NT2/D1 (cell line): ENCODE results near the gene CD2BP2.
A peak's percentile ranks its signal among the peaks of the same experiment; 100 is the strongest.

ENCODE experiments used
- DNase-seq: peaks from one replicate; pipeline ENCODE4 v3.0.0-alpha.2; 2011; ENCODE audit warnings: low read depth, low spot score
- H3K27me3 ChIP-seq: 2 replicates; pipeline ENCODE4 v1.6.0; 2011; ENCODE audit warnings: mild to moderate bottlenecking; ENCODE audit not compliant: insufficient read length, insufficient read depth
- H3K36me3 ChIP-seq: 2 replicates; pipeline ENCODE4 v1.6.1; 2011; ENCODE audit warnings: mild to moderate bottlenecking, low read length, mixed read lengths; ENCODE audit not compliant: insufficient read depth, insufficient read length
- H3K4me1 ChIP-seq: 2 replicates; pipeline ENCODE4 v1.5.1; 2011; ENCODE audit not compliant: insufficient read depth, insufficient read length
- H3K4me3 ChIP-seq: 2 replicates; pipeline ENCODE4 v1.5.1; 2011; ENCODE audit warnings: low read depth; ENCODE audit not compliant: insufficient read length
- H3K9ac ChIP-seq: 2 replicates; pipeline ENCODE4 v1.6.0; 2011; ENCODE audit warnings: low read depth; ENCODE audit not compliant: insufficient read length
- H3K9me3 ChIP-seq: 2 replicates; pipeline ENCODE4 v1.5.1; 2011; ENCODE audit warnings: mild to moderate bottlenecking, low read length; ENCODE audit not compliant: insufficient read depth
- SUZ12 ChIP-seq: IDR thresholded peaks from 2 replicates; pipeline ENCODE4 v1.6.1; 2011; ENCODE audit not compliant: insufficient read length, insufficient read depth; ENCODE audit errors: extremely low read depth
- YY1 ChIP-seq: IDR thresholded peaks from 2 replicates; pipeline ENCODE4 v1.6.1; 2011; ENCODE audit not compliant: insufficient read length, insufficient read depth
- ZNF274 ChIP-seq: IDR thresholded peaks from 2 replicates; pipeline ENCODE4 v1.6.1; 2011; ENCODE audit warnings: mild to moderate bottlenecking, low read depth, low read length

Gene CD2BP2

DNA sequence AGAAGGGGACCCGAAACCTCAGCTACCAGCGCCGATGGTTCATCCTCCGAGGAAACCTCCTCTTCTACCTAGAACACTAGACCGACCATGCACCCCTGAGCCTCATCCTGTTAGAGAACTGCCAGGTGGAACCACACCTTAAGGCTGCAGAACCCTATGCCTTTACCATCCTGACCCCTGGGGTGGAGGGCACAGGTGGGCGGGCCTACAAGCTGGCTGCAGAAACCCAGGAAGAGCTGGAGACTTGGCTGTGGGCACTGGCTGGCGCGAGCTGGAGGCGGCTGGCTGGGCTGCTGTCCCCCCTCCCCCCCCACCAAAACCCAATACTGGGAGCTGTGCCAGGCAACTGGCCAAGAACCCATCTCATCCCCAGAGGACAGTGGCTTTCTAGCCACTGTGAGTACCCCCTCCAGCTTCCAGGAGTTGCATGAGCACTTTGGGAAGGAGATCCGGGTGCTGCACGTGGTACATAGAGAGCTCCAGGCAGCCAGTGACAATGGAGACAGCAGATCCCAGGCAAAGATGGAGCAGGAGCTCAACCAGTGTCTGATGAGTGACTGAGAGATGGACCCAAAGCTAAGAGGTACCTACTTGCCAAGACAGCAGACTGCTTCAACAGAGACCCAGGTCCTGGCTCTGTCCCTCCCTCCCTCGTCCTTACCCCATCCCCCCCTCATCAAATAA lies 1.4 kb upstream of the CD2BP2 start:
- no peak for DNase-seq
- Histone ChIP-seq H3K4me1 (peaks cover 19% of the 10 kb centered on the region), H3K9me3 (no peaks in the 10 kb centered on the region), H3K36me3 (peaks cover 71% of the 10 kb centered on the region), H3K9ac (peak overlapping the region; percentile 83), H3K27me3 (no peaks in the 10 kb centered on the region), H3K4me3 (peak overlapping the region; percentile 88)
- no peak for TF ChIP-seq SUZ12
- no peak for TF ChIP-seq ZNF274
- TF ChIP-seq YY1: no peak

DNA sequence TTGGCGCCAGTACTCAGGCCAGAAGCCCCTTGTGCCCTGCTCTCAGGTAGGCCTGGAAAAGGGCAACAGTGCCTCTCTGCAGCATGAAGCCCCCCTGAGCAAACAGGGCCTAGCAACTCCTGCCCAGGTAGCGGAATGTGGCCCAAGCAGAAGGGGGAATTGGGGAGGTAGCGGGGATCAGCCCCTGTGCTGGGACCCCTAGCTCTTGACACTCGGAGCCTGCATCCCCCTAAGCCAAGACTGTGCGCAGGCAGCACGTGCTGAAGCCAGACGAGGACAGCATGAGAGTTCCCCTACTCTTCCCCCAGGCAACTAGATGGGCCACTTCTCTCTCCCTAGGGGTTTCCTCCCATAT lies 823 bp upstream of the CD2BP2 start:
- no peaks in the 10 kb centered on the region for H3K9me3 ChIP-seq
- peak overlapping the region; percentile 88 for H3K4me3 ChIP-seq
- peak overlapping the region; percentile 83 for H3K9ac ChIP-seq
- H3K36me3 ChIP-seq: peaks cover 77% of the 10 kb centered on the region
- TF ChIP-seq ZNF274 (no peak), YY1 (no peak), SUZ12 (no peak)
- no peak for DNase-seq
- peaks cover 19% of the 10 kb centered on the region for H3K4me1 ChIP-seq
- H3K27me3 ChIP-seq: no peaks in the 10 kb centered on the region

DNA sequence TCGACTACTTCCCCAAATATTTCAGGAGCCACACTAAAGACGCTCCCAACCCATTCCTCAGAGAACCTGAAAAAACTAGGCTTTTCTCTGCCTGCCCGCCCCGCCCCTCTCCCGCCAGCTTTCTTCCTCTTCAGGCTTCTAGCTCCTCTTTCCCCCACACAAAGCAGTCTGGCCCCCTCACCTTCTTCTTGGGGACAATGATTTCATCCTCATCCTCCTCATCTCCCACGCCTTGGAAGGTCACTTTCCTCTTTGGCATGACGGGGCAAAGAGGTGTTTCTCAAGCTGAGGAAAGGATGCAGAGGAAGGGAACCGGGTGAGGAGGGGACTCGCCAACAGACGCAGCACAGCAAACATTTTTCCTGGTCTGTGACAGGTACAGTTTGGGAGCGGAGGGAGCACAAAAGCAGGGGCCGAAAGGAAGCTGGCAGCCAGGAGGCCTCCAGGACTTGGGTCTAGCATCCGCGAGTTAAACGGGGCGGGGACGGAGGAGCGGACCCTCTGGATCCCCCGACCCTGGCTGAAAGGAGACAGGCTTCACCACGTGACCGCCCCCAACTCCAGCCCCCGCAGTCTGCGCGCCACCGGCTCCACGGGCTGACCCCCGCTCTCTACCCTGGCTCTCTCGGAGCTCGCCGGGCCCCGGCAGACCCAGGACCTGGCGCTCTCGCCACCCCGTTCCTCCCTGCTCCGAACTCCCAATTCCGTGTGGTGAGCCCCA lies 525 bp downstream of the CD2BP2 start:
- H3K9ac ChIP-seq: peak overlapping the region; percentile 96
- TF ChIP-seq ZNF274: no peak

DNA sequence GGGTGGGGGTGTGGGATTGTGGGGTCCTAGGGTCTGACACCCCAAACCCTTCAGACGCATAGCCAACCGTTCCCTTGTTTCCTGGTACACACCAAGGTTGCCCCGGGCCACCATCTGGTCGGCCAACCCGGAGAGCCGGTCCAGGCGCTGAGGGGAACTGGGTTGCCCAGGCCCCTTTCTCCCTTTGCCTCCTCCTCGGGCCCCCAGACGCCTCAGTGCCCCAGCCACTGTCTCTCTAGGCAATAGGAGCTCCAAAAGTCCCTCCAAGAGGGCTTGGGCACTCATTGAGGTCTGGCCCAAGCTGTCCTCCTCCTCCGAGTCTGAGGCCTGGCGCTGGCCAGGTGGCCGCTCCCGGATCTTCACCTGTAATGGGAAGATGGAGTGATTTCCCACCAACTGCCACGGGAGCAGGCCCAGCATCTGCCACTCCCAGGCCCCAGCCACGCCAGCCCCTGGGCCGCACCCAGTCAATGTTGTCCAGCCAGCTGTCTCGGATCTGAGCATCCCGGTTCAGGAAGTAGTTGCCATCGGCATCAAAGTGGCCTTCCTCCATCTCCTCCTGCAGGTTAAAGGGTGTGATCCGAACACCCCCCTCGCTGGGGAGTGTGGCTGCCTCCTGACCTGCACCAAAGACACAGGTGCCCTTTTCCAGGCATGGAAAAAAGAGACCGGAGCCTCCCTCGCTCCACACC lies 1.5 kb downstream of the CD2BP2 start:
- Histone ChIP-seq H3K4me1 (peaks cover 13% of the 10 kb centered on the region), H3K4me3 (no peak overlapping the region)

More for the DNA sequence above, 525 bp downstream of the CD2BP2 start:
- peak overlapping the region; percentile 88 for H3K4me3 ChIP-seq
- H3K36me3 ChIP-seq: peaks cover 82% of the 10 kb centered on the region
- H3K27me3 ChIP-seq: no peaks in the 10 kb centered on the region
- no peak for DNase-seq
- H3K9me3 ChIP-seq: no peaks in the 10 kb centered on the region
- H3K4me1 ChIP-seq: peaks cover 14% of the 10 kb centered on the region

DNA sequence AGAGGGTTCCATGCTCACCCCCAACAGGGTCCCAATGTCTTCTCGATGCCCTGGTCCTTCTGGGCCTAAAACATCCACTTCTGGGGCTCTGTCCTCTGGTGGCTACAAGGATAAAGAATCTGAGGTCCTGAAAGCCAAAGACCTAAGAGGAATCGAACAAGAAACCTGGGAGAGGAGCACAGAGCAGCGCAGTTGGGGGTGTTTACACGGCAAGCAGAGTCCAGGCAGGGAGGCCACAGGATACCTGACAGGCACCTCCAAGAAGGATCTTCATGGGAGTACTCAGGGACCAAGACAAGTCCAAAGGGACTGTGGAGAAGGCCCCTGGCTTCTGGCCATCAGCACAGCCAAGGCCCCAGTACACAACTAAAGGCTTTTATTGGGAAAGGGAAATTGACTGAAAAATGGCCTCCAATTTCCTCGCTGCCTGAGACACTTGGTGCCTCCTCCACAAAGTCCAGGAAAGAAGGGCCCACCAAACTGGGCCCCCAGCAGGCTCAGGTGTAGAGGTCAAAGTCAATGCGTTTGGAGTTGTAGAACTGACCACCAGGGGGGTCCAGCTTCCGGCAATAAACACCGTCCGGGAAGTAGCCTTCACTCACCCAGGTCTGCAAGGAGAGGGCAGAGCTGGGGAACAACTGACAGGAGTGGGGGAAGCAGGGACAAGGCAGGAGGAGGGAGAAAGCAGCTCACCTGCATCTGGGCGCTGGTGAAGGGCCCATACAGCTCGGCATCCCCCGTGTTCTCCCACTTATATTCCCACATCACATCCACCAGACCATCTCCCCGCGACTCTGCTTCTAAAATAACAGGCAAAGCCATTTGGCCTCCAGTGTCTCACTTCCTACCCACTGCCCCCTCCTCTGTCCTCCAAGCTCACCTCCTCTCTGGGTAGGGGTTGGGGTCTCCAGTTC lies 2.4 kb downstream of the CD2BP2 start:
- no peaks in the 10 kb centered on the region for H3K9me3 ChIP-seq
- H3K27me3 ChIP-seq: no peaks in the 10 kb centered on the region
- H3K9ac ChIP-seq: no peak overlapping the region
- peaks cover 13% of the 10 kb centered on the region for H3K4me1 ChIP-seq
- DNase-seq: no peak
- H3K4me3 ChIP-seq: no peak overlapping the region
- TF ChIP-seq ZNF274: no peak
- no peak for TF ChIP-seq SUZ12
- no peak for TF ChIP-seq YY1
- peaks cover 64% of the 10 kb centered on the region for H3K36me3 ChIP-seq

More for the DNA sequence above, 1.5 kb downstream of the CD2BP2 start:
- no peak for DNase-seq
- Histone ChIP-seq H3K9me3 (no peaks in the 10 kb centered on the region), H3K9ac (peak overlapping the region; percentile 96), H3K36me3 (peaks cover 72% of the 10 kb centered on the region), H3K27me3 (no peaks in the 10 kb centered on the region)
- no peak for TF ChIP-seq ZNF274

DNA sequence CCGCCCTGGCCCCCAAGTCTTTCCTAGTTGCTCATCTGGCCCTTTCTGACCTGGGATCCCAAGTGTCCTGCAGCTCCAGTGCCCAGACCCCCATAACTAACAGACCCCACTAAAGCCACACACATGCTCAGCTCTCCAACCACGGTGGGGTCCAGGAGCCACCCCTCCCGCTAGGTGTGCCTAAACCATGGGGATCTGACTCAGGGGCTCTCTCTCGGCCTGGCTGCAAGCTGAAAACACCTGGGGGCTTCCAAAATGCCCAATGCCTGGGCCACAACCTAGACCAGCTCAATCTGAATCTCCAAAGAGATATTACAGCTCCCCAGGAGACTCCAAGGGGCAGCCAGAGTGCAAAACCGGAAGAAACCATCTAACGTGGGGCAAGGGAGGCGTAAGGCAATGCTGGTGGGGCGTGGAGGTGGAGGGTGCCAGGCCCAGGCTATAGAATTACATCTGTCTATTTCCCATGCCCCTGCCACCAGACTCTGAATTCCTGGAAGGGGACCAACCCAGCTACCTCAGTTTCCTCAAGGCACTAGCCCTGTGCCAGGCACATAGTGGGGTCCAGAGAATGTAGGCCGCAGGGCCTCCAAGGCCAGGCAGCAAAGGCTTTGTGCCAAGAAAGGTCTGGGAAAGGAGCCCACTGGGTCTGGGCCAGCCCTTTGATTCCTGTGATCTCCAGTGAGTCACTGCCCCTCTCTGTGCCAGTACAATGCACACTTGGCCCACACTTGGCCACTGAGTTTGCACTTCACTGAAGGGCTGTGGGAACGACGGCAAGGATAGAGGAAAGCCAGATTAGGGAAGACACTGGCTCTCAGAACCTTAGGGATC lies 3.3 kb downstream of the CD2BP2 start:
- Histone ChIP-seq H3K9ac (peak overlapping the region; percentile 12), H3K4me3 (no peak overlapping the region), H3K36me3 (peaks cover 55% of the 10 kb centered on the region), H3K9me3 (no peaks in the 10 kb centered on the region), H3K4me1 (peaks cover 13% of the 10 kb centered on the region), H3K27me3 (no peaks in the 10 kb centered on the region)
- no peak for TF ChIP-seq SUZ12
- TF ChIP-seq YY1: no peak
- no peak for TF ChIP-seq ZNF274
- DNase-seq: no peak
